ENCODE data around the gene NPW. TPM values are rescaled to one million over a fixed set of nuclear protein-coding genes. Genes with fewer than 3 reads are reported as not detected.

NPW gene
- total and polyA plus RNA-seq, 7 experiments from 2014 or later, result 0.53 to 1.7 TPM; not detected in 5

DNA sequence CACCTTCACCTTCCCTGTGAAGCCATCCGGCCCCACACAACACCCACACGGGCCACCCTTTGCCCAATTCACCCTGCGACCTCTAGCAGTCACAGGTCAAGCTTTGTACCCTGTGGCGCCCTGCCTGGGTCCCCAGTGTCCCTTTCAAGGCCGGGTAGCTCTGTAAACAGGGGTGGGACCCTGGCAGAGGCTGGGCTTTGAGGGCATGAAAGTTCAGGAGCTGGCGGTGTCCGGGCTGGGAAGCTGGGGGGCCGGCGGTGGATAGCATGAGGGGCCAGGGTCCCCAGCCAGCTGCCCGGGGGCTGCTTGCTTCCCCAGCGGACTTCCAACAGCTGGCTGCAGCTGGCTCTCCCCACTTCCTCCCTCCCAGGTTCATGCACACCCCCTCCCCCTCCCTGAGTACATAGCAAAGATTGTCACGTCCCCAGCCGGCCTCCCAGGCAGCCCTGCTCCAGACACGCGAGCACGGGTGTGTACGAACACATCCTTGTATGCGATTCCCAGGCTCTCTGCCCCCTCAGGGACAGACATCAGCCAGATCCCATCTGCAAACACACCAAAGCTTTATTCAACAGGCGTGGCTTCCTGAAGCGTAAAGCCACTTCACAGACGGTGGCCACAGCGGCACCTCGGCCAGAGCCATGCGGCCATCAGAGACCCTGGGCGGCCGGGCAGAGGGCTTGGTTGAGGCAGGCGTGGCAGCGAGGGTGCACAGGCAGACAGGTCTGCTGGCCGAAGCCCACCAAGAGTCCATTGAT, 19.9 kb downstream of the NPW start:
- ATAC-seq, result no peak
- no peaks in the 10 kb centered on the region for H3K27me3 ChIP-seq (ENCODE audit: control insufficient read depth in 2 of 2, insufficient read depth in 2 of 2, low read length in 2 of 2)
- peak overlapping the region in 1 of 9 donors; percentile 29 for H3K27ac Mint-ChIP-seq
- H3K4me1 Mint-ChIP-seq, result peaks cover 0 to 3% (median 0%) of the 10 kb centered on the region in 7 donors
- H3K9me3 ChIP-seq (ENCODE audit: control insufficient read depth in 2 of 3, low read length in 3 of 3), result no peaks in the 10 kb centered on the region
- H3K27me3 Mint-ChIP-seq, result no peaks in the 10 kb centered on the region
- POLR2A ChIA-PET, result interaction anchor here (2.2 kb wide), 1 partner anchor 116 kb away, joined by 5 read pairs; the partner anchor contains the start of gene TRAF7
- H3K27ac ChIP-seq (ENCODE audit: low read depth, low read length), result no peak overlapping the region
- DNase-seq, result no peak
- H3K4me3 ChIP-seq (ENCODE audit: low read length), result no peak overlapping the region
- H3K4me3 Mint-ChIP-seq, result no peak overlapping the region
- no peaks in the 10 kb centered on the region for H3K4me1 ChIP-seq (ENCODE audit: control insufficient read depth in 2 of 2, insufficient read depth in 2 of 2, low read length in 2 of 2)
- CTCF ChIA-PET, result interaction anchor here (0.8 kb wide), 1 partner anchor 8 kb away, joined by 3 read pairs; the partner anchor contains the start of genes NTHL1 and TSC2
- intact Hi-C loops (cut with micrococcal nuclease), result no loop called here
- H3K36me3 ChIP-seq (ENCODE audit: control insufficient read depth in 2 of 3, insufficient read depth in 3 of 3, low read length in 3 of 3), result peaks cover 0 to 4% (median 0%) of the 10 kb centered on the region in 3 experiments
- peaks cover 0 to 1% (median 0%) of the 10 kb centered on the region in 11 donors for H3K9me3 Mint-ChIP-seq
- H3K36me3 Mint-ChIP-seq, result no peaks in the 10 kb centered on the region

GRCh38 chr16:2040041-2040786, 20.6 kb downstream of the NPW start:
- peaks cover 0 to 2% (median 0%) of the 10 kb centered on the region in 7 donors for H3K4me1 Mint-ChIP-seq
- H3K9me3 Mint-ChIP-seq, result peaks cover 0 to 1% (median 0%) of the 10 kb centered on the region in 11 donors
- Histone ChIP-seq H3K4me3 (ENCODE audit: low read length) (no peak overlapping the region), H3K4me1 (ENCODE audit: control insufficient read depth in 2 of 2, insufficient read depth in 2 of 2, low read length in 2 of 2) (no peaks in the 10 kb centered on the region), H3K36me3 (ENCODE audit: control insufficient read depth in 2 of 3, insufficient read depth in 3 of 3, low read length in 3 of 3) (peaks cover 0 to 4% (median 0%) of the 10 kb centered on the region in 3 experiments), H3K27me3 (ENCODE audit: control insufficient read depth in 2 of 2, insufficient read depth in 2 of 2, low read length in 2 of 2) (no peaks in the 10 kb centered on the region), H3K27ac (ENCODE audit: low read depth, low read length) (no peak overlapping the region), H3K9me3 (ENCODE audit: control insufficient read depth in 2 of 3, low read length in 3 of 3) (no peaks in the 10 kb centered on the region)
- POLR2A ChIA-PET, result no interaction called here
- no peaks in the 10 kb centered on the region for H3K36me3 Mint-ChIP-seq
- no peaks in the 10 kb centered on the region for H3K27me3 Mint-ChIP-seq
- CTCF ChIA-PET, result interaction anchor here (0.8 kb wide), 1 partner anchor 8 kb away, joined by 3 read pairs; the partner anchor contains the start of genes NTHL1 and TSC2
- no peak overlapping the region for H3K27ac Mint-ChIP-seq
- ATAC-seq, result no peak
- intact Hi-C loops (cut with micrococcal nuclease), result no loop called here
- DNase-seq, result no peak
- no peak overlapping the region for H3K4me3 Mint-ChIP-seq

DNA sequence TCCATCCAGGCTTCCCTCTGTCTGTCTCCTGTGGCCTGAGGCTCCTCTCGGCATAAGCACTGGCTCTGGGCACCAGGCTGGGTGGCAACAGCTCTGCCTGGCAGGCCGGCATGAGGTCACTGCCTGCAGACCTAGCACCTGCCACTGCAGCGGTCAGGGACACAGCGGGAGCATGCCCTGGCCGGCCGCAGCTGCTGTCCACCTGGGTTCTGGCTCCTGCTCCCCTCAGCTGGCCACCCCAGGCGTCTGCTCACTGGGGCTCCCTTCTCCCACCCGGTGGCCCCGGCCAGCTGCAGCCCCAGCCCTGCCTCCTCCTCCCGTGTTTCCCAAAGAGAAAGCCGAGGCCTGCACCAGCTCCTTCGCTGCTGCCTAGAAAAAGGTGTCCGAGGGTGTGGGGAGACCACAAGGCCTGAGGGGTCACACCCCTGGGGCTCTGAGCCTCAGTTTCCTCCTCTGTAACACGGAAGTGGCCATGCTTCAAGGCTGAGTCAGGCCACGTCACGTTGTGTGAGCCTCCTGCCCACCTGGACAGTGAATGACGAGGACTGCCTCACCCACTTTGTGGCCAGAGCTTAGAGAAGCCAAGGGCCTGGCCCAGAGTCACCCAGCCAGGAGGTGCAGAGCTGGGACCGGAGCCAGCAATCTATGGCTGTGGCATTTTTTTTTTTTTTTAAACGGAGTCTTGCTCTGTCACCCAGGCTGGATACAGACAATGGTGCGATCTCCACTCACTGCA, 21.4 kb downstream of the NPW start:
- H3K27ac ChIP-seq (ENCODE audit: low read depth, low read length), result no peak overlapping the region
- H3K36me3 Mint-ChIP-seq, result no peaks in the 10 kb centered on the region
- no peak for ATAC-seq
- POLR2A ChIA-PET, result no interaction called here
- peaks cover 0 to 2% (median 0%) of the 10 kb centered on the region in 7 donors for H3K4me1 Mint-ChIP-seq
- peaks cover 0 to 1% (median 0%) of the 10 kb centered on the region in 11 donors for H3K9me3 Mint-ChIP-seq
- CTCF ChIA-PET, result interaction anchor here (0.7 to 0.8 kb wide), 2 partner anchors 17 to 86 kb away, joined by 3 to 4 read pairs; no protein-coding TSS in a partner anchor
- H3K4me3 ChIP-seq (ENCODE audit: low read length), result no peak overlapping the region
- H3K9me3 ChIP-seq (ENCODE audit: control insufficient read depth in 2 of 3, low read length in 3 of 3), result no peaks in the 10 kb centered on the region
- H3K36me3 ChIP-seq (ENCODE audit: control insufficient read depth in 2 of 3, insufficient read depth in 3 of 3, low read length in 3 of 3), result peaks cover 0 to 4% (median 0%) of the 10 kb centered on the region in 3 experiments
- no peaks in the 10 kb centered on the region for H3K27me3 ChIP-seq (ENCODE audit: control insufficient read depth in 2 of 2, insufficient read depth in 2 of 2, low read length in 2 of 2)
- no peak overlapping the region for H3K27ac Mint-ChIP-seq
- intact Hi-C loops (cut with micrococcal nuclease), result no loop called here
- H3K27me3 Mint-ChIP-seq, result no peaks in the 10 kb centered on the region
- DNase-seq, result no peak
- no peaks in the 10 kb centered on the region for H3K4me1 ChIP-seq (ENCODE audit: control insufficient read depth in 2 of 2, insufficient read depth in 2 of 2, low read length in 2 of 2)
- H3K4me3 Mint-ChIP-seq, result no peak overlapping the region

DNA sequence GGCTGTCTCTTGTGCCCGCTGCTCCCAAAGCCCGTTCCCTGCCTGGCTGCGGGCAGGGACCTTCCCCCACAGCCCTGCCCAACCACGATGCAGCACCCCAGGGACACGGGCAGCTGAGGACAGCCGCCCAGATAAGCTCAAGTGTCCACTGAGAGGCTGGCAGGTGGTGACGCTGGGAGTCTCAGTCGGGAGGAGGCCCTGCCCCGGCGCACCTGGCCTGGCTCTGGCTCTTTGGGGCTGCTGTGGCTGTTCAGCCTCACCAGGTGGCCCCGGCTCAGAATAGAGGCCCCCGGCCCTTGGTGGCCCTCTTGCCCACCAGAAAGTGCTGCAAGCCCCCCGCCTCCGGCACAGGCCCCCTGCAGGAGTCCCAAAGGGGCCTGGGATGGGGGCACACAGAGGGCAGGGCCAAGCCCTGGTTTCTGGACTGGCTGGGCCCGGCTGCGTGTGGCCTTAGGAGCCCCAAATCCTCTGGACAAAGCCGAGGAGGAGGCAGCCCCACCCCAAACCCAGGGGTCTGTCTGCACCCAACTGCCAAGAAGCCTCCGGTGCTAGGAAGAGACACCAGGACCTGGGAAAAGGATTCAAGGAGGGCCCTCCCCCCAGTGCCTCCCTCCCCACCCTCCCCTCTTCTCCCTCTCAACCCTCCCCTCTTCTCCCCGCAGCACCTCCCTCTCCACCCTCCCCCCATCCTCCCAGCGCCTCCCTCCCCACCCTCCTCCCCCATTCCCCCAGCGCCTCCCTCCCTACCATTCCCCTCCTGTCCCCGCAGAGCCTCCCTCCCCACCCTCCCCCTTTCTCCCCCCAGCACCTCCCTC, 22.8 kb downstream of the NPW start:
- Mint-ChIP-seq H3K9me3 (peaks cover 0 to 1% (median 0%) of the 10 kb centered on the region in 11 donors), H3K36me3 (no peaks in the 10 kb centered on the region), H3K4me1 (peaks cover 5 to 11% (median 8%) of the 10 kb centered on the region in 7 donors), H3K27me3 (no peaks in the 10 kb centered on the region), H3K27ac (no peak overlapping the region), H3K4me3 (no peak overlapping the region)
- intact Hi-C loops (cut with micrococcal nuclease), result no loop called here
- H3K36me3 ChIP-seq (ENCODE audit: control insufficient read depth in 2 of 3, insufficient read depth in 3 of 3, low read length in 3 of 3), result peaks cover 0 to 4% (median 0%) of the 10 kb centered on the region in 3 experiments
- no peak for DNase-seq
- CTCF ChIA-PET, result no interaction called here
- no peak overlapping the region for H3K4me3 ChIP-seq (ENCODE audit: low read length)
- POLR2A ChIA-PET, result no interaction called here
- H3K27ac ChIP-seq (ENCODE audit: low read depth, low read length), result no peak overlapping the region
- peaks cover 0 to 5% of the 10 kb centered on the region in 2 donors for H3K4me1 ChIP-seq (ENCODE audit: control insufficient read depth in 2 of 2, insufficient read depth in 2 of 2, low read length in 2 of 2)
- H3K9me3 ChIP-seq (ENCODE audit: control insufficient read depth in 2 of 3, low read length in 3 of 3), result no peaks in the 10 kb centered on the region
- H3K27me3 ChIP-seq (ENCODE audit: control insufficient read depth in 2 of 2, insufficient read depth in 2 of 2, low read length in 2 of 2), result no peaks in the 10 kb centered on the region
- ATAC-seq, result no peak

DNA sequence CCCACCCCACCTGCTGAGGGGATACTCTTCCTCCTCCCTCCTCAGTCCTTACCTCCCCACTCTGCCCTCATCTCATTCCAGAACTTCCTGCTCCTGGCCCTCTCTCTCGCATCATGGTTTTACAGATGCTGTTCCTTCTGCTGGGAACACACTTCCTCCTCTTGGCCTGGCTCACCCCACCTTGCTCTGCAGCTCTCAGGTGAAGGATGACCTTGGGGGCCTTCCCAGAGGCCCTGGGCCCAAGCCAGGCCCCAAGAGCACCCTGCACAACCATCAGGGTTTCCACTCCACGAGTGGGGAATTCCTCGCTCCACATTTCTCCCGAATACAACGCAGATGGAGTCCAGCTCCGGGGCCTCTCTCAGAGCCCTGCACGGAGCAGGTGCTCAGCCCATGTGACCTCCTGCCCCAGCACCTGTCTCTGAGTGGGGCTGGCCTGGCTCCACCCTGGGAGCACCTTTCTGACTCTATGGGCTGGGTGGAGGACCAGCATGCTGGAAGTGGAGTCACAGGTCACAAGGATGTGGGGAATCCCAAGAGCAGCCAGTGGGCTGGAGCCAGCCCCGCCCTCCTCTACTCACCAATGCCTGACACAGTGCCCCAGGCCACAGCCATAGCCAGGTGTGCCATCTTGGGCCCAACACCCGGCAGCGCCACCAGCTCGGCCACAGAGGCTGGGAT, 23.5 kb downstream of the NPW start:
- peaks cover 0 to 8% (median 0%) of the 10 kb centered on the region in 3 experiments for H3K36me3 ChIP-seq (ENCODE audit: control insufficient read depth in 2 of 3, insufficient read depth in 3 of 3, low read length in 3 of 3)
- no peak for ATAC-seq
- no peak overlapping the region for H3K27ac ChIP-seq (ENCODE audit: low read depth, low read length)
- CTCF ChIA-PET, result no interaction called here
- no peaks in the 10 kb centered on the region for H3K27me3 ChIP-seq (ENCODE audit: control insufficient read depth in 2 of 2, insufficient read depth in 2 of 2, low read length in 2 of 2)
- no peak overlapping the region for H3K4me3 ChIP-seq (ENCODE audit: low read length)
- POLR2A ChIA-PET, result interaction anchor here (0.6 kb wide), 1 partner anchor 559 kb away, joined by 3 read pairs; no protein-coding TSS in a partner anchor
- peaks cover 0 to 5% of the 10 kb centered on the region in 2 donors for H3K4me1 ChIP-seq (ENCODE audit: control insufficient read depth in 2 of 2, insufficient read depth in 2 of 2, low read length in 2 of 2)
- H3K36me3 Mint-ChIP-seq, result no peaks in the 10 kb centered on the region
- no peak for DNase-seq
- H3K9me3 ChIP-seq (ENCODE audit: control insufficient read depth in 2 of 3, low read length in 3 of 3), result no peaks in the 10 kb centered on the region
- no peak overlapping the region for H3K27ac Mint-ChIP-seq
- H3K9me3 Mint-ChIP-seq, result no peaks in the 10 kb centered on the region
- peaks cover 6 to 12% (median 8%) of the 10 kb centered on the region in 7 donors for H3K4me1 Mint-ChIP-seq
- no peak overlapping the region for H3K4me3 Mint-ChIP-seq
- H3K27me3 Mint-ChIP-seq, result no peaks in the 10 kb centered on the region
- intact Hi-C loops (cut with micrococcal nuclease), result no loop called here
